HepG2 (cell line): ENCODE data around the gene DYNLT2B.

Experiments
- CBFB ChIP-seq: sonication (generic); formaldehyde crosslinking; IDR thresholded peaks from 2 replicates; pipeline ENCODE4 v1.4.0; 2020; ENCODE audit warnings: missing genetic modification reagents
- FIP1L1 ChIP-seq: fragments of 200-400 bp; formaldehyde crosslinking; IDR thresholded peaks from 2 replicates; pipeline ENCODE4 v1.6.1; 2018; ENCODE audit warnings: low read depth, mild to moderate bottlenecking, low read length, moderate library complexity, borderline replicate concordance; ENCODE audit not compliant: insufficient read depth
- HMG20A ChIP-seq: IDR thresholded peaks from 2 replicates; pipeline ENCODE4 v1.6.1; 2016; ENCODE audit warnings: borderline replicate concordance
- KIAA2018 ChIP-seq: sonication (generic); formaldehyde crosslinking; IDR thresholded peaks from 2 replicates; pipeline ENCODE4 v1.5.0; 2020; ENCODE audit warnings: mild to moderate bottlenecking, missing genetic modification reagents, borderline replicate concordance
- TBL1XR1 ChIP-seq: fragments of 150-350 bp; IDR thresholded peaks from 2 replicates; pipeline ENCODE4 v1.6.1; 2014; ENCODE audit warnings: borderline replicate concordance, low read length; ENCODE audit not compliant: partially characterized antibody
- ZBTB25 ChIP-seq: IDR thresholded peaks from 2 replicates; pipeline ENCODE4 v1.6.1; 2018; ENCODE audit warnings: missing genetic modification reagents
- ZKSCAN8 ChIP-seq: IDR thresholded peaks from 2 replicates; pipeline ENCODE4 v1.6.1; 2016; ENCODE audit warnings: borderline replicate concordance, missing genetic modification reagents, missing compliant biosample characterization
- ZNF367 ChIP-seq: sonication (generic); formaldehyde crosslinking; IDR thresholded peaks from 2 replicates; pipeline ENCODE4 v1.4.0; 2020; ENCODE audit warnings: missing genetic modification reagents, borderline replicate concordance
- ZNF574 ChIP-seq: sonication (generic); formaldehyde crosslinking; IDR thresholded peaks from 2 replicates; pipeline ENCODE4 v1.4.0; 2020; ENCODE audit warnings: missing genetic modification reagents

- TF ChIP-seq KIAA2018 (CRISPR knock-in tag) (no peak), ZNF367 (CRISPR knock-in tag) (no peak), ZNF574 (CRISPR knock-in tag) (no peak), CBFB (no peak), TBL1XR1 (no peak), FIP1L1 (no peak), ZKSCAN8 (CRISPR knock-in tag) (no peak), ZBTB25 (CRISPR knock-in tag) (no peak), HMG20A (no peak)
Measured at GRCh38 chr3:196341137-196341536, 23.1 kb upstream of the DYNLT2B start.
